ENCODE data around the gene FHIP2A. TPM values are rescaled to one million over a fixed set of nuclear protein-coding genes. Genes with fewer than 3 reads are reported as not detected.

FHIP2A gene
- 13.3 and 13.4 TPM in 2 replicates for total RNA-seq

GRCh38 chr10:114821293-114821914 lies at the start of gene FHIP2A:
Gene FHIP2A, plus strand, starts transcription at chr10:114821780. Its CDS starts 299 bp downstream, at chr10:114822079.

Other genes starting within 250 kb of the FHIP2A start
- 43.5 and 43.7 TPM in 2 replicates for gene ABLIM1, start 163.5 kb upstream of the FHIP2A start, total RNA-seq
- gene TRUB1, start 116.4 kb downstream of the FHIP2A start, total RNA-seq, result 20.0 and 21.2 TPM in 2 replicates

All from mammary microvascular endothelial cell (primary cell).